GM19351 (cell line): ENCODE data around the gene NR6A1.

Source experiments
- ATAC-seq: cut with Tn5 transposase; IDR thresholded peaks from one replicate; pipeline ENCODE4 v1.9.1; 2021; ENCODE audit warnings: mild to moderate bottlenecking, moderate library complexity; ENCODE audit not compliant: unreplicated experiment

Gene NR6A1

GRCh38 chr9:124495126-124496074 is 275.7 kb downstream of the NR6A1 start:
- ATAC-seq = no peak

DNA sequence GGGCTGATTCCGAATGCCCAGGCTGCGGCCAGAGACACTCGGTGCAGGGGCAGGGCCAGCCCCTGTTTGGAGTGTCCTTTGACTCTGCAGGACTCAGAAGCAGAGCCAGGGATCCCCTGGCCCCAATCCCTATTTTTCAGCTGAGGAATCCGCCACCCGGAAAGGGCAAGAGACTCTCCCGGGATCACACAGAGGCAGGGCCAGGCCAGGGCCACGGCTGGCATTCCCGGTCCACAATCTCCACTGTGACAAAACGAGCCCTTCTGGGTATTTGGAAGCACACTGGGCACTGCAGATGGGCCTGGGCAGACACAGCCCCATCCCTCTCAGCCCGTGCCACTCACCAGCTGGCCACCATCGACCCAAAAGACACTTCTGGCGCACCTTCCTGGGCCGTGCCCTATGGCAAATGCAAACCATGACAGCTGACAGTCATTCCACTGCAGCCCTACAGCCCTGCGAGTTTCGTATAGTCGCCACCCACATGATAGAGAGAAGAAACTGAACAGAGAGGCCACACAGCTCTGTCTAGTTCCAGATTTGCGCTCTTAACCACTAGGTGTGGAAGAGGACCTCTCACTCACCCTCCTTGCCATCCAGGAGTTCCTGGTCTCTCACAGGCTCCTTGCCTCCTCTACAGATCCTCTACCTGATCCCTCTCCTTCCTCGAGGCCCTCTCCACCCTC is 277.2 kb downstream of the NR6A1 start:
- peak; percentile 77 for ATAC-seq

GRCh38 chr9:124493218-124493617 is 277.9 kb downstream of the NR6A1 start:
- ATAC-seq = no peak

GRCh38 chr9:124492818-124493217 is 278.3 kb downstream of the NR6A1 start:
- no peak for ATAC-seq

DNA sequence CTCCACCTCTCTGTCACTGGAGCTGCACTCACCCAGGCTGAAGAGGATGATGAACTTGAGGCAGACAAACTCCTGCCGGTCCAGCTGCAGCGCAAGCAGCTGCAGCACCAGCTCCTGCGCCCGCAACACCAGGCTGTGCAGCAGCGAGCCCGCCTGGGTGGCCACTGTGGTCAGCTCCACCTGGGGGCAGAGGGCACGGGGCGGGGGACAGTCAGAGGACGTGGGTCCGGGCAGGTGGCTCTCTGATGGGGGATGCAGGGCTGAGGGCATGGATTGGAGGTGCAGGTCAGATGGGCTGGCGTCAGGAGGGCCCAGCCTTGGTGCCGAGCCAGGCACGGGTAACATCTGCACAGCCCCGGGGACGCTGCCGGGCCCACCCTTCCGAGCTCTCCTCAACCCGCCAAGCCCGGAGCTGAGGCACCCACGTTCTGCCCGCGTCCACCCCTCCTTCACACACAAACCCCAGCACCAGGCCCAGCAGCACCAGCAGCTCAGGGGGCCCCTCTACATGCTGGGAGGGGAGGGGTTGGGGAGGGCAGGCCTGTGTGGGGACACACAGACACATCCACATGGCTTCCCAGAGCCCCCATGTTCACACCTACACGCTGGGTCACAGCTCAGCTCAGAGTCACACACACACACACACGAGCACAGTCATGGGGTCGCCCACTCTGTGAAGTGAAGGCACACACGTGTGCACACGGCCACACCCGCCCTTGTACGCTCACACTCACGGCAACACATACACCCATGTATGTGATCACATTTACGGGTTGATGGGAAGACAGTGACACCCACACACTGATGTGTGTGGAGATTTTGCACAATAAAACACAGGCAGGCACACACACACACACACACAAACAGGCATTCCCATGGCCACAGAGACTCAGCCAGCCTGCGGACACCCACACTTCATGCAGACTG is 279.8 kb downstream of the NR6A1 start:
- no peak for ATAC-seq

DNA sequence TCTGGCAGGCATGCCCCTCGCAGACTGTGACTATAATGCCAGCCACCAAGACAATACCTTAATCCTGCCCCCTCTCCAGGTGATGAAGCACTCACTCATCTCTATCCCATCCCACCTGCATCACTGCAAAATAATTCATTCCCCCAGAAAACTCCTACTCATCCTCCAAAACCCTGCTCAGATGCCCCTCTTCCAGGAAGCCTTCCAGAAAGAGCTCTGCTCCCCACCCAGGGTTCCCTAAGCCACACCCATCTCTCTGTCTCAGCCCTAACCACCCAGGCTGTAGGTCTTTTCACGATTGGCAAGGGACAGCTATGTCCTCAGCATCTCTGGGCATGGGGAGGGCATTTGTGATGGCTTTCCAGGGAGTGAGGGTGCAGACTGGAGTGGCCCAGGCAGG is 281.1 kb downstream of the NR6A1 start:
- ATAC-seq = no peak

GRCh38 chr9:124489222-124489621 is 281.9 kb downstream of the NR6A1 start:
- no peak for ATAC-seq

DNA sequence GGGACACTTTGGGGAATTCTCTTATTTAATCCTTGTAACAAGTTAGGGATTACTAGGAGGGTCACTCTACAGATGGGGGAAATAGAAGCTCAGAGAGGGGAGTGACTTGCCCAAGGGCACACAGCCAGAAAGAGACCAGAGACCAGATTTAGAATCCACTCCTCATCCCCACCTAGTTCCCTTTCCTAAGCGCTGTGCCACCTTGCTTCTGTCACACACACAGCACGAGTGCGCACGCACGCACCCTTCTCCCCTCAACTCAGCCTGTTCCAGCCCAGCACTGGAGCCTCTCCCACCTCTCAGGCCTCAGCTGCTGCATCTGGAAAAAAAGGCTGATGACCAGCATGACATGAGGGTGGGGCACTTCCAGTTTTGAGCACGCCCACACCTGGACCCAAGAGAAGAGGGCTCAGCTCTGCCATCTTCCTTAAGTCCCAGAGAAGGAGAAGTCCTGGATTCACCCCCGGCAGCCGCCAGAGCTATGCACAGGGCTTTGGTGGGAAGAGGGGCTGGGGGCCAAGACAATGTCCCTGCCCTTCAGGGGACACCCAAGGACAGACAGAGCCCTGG is 282.4 kb downstream of the NR6A1 start:
- no peak for ATAC-seq

DNA sequence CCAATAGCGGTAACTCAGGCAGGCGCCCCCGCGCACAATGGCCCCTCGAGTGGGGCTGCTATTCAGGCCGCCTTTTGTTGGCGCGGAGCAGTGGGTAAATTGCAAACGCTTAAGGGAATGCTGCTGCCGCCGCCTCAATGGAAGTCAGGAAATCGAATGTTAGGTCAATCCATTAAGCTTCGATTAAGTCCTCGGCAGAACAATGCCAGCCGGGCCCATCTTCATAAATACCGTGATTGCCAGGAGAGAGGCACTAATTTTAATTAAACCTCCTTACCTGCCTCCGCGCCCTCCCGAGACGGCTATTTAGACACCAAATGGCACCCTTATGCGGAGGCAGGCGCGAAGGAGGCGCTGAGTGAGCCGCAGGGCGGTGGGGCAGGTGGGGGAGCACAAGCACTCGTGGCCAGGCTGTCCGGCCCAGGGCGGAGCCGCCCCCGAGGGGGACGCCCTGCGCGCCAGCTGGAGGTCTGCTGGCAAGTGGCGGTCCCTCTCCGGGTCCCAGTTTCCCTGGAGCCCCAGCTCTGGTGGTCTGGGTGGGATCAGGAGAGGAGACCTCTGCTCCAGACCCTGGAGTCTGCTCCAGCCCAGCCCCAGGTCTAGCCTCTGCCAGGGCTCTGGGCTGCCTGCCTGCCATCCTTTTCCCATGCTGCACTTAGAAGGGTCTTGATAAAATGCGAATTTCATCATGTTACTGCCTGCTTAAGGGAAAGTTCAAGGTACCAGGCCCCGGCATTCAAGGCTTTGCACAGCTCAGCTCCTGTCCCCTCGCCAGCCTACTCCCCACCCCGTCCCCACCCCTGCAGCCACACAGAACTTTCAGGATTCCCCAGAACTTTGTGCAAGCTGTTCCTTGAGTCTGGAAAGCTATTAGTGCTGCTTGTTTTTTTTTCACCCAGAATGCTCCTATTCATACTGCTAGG is 283.6 kb downstream of the NR6A1 start:
- ATAC-seq = no peak

DNA sequence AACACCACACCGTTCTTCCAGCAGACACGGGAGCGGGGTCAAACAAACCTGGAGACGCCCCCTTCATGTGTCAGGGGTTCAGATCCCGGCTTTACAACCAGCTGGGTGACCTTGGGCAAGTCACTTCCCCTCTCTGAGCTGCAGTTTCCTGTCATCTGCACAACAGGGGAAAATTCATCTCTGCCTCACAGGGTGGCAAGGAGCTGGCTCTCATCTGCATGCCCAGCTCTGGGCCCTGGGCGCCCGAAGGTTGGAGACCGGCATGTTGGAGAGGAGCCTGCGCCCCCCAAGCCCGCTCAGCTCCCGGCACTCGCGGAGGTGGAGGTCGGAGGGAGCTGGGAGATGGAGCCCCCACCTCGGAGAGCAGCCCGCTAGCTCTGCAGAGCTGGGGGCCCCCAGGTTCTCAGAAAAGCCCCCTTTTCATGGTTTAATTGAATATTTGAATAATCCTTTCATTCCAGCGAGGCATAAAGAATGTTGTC is 284.3 kb downstream of the NR6A1 start:
- ATAC-seq = no peak

GRCh38 chr9:124485936-124486335 is 285.2 kb downstream of the NR6A1 start:
- no peak for ATAC-seq

GRCh38 chr9:124485201-124485600 is 285.9 kb downstream of the NR6A1 start:
- ATAC-seq = no peak

DNA sequence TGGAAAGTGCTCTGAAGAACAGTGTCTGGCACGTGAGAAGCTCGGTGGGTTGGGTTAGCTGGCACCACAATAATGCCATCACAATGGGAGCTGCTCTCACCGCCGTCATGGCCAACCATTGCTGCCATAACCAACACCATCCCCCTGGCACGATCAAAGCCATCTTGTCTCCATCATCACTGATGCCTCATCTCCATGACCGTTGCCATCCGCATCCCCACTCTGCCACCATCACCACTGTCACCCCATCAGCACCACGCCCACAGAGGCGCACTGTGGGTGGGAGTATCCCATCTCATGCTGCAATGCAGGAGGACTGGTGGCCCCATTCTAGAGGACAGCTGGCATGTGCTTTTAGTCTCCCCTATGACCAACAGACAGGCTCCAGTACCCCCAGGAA is 287.6 kb downstream of the NR6A1 start:
- ATAC-seq = no peak

DNA sequence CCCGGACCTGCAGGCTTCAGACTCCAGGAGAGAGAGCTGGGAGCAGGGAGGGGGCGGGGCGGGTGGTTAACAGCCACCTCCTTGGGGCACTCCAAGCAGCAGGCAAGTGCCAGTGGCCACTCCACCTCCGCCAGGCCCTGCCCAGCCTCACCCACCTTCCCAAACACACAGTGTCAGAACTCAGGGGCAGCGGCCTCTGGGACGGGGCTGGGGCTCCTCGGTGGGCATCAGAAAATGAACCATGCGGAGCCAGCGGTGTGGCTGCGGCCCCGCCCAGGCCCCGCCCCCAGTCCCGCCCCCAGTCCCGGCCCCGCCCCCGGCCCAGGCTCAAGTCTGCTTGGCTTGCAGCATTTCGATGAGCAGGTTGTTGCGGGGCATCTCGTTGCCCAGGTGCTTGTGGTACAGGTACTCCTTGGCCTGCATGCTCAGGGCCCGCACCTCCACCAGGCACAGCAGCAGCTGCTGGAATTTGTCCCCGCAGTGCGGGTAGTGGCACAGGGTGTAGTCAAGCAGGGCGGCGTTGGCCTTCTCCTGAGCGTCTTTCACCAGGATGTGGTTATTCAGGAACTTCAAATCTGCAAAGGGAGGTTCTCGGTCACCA is 288.6 kb downstream of the NR6A1 start:
- ATAC-seq = no peak

DNA sequence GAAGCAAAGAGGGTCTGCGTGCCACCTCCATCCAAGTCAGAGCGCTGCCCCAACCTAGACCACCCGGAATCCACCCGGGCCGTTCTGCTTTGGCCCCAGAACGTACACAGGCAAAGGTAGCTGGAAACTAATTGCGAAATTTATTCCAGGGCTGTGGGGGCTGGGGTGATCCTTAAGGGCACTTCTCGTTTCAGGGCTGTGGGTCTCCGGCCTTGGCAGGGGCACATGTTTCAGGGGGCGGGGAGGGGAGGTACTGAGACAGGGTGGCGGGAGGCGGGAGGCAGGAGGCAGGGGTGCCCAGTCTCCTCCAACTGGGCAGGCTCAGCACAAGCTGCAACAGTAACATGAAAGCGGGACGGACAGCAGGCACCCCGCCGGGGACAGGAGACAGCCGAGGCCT is 290.0 kb downstream of the NR6A1 start:
- ATAC-seq = no peak

GRCh38 chr9:124480621-124480981 is 290.5 kb downstream of the NR6A1 start:
- peak; percentile 69 for ATAC-seq

- ATAC-seq = peak; percentile 18
These were observed 291.0 kb downstream of the NR6A1 start for GRCh38 chr9:124479947-124480620.

DNA sequence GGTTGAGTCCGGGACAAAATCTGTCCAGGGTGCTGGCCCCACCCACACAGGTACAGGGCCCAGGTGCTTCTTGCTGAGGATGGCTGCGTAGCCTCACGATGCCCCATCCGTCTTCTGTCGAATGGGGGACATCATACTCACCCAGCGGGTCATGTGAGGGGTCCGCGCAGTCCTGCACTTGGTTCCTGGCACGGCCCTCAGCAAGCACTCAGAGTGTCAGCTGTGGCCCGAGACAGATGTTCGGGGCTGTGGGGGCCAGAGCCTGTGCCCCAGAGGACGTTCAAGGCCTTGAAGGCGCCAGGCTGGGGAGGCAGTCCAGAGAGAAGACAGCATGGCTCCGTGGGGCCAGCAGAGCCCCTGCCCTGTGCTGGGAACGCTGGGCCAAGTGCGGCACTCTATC is 291.7 kb downstream of the NR6A1 start:
- no peak for ATAC-seq

DNA sequence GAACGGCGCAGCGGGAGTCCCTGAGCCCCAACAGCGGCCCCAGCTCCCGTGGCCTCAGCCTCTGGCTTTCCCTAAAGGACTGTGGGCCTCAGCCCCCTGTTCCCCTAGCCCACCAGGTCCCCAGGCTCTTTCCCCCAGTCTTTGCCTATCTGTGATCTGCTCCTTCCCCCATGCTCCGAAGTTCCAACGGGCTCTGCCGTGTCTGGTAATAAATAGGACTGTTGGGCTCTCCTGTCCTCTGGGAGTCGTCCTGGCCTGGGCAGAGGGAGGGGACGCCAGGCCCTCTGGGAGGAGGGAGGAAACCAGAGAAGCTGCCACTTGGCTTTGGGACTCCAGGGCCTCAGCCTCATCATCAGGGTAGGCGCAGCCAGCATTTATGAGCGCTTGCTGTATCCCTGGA is 292.8 kb downstream of the NR6A1 start:
- ATAC-seq = no peak
